ENCODE measurements around the gene KCTD20.

Gene KCTD20

GRCh38 chr6:36525346-36525745 lies 82.5 kb downstream of the KCTD20 start:
- DNase-seq (ENCODE audit: low read depth in 4 of 4, low spot score in 1 of 4): no peak

GRCh38 chr6:36526066-36526465 lies 83.3 kb downstream of the KCTD20 start:
- no peak for DNase-seq (ENCODE audit: low read depth in 4 of 4, low spot score in 1 of 4)

GRCh38 chr6:36533321-36533720 lies 90.5 kb downstream of the KCTD20 start:
- DNase-seq (ENCODE audit: low read depth in 4 of 4, low spot score in 1 of 4): no peak

GRCh38 chr6:36536873-36537547 lies 94.2 kb downstream of the KCTD20 start:
- no peak for DNase-seq (ENCODE audit: low read depth in 4 of 4, low spot score in 1 of 4)

GRCh38 chr6:36539814-36540568 lies 97.2 kb downstream of the KCTD20 start:
- no peak for DNase-seq (ENCODE audit: low read depth in 4 of 4, low spot score in 1 of 4)

All from stimulated activated CD4-positive, alpha-beta T cell treated with anti-CD3 and anti-CD28 coated beads, Interleukin-1b, Interleukin-23, amount 100 ng/mL, for 24 hours (primary cell).